Measurements from ENCODE around the gene PRR5L.

The PRR5L gene

GRCh38 chr11:36460220-36460619 is 164.1 kb downstream of the PRR5L start:
- Histone ChIP-seq H4K8ac (ENCODE audit: low read depth, low read length) (no peak overlapping the region), H3K79me1 (ENCODE audit: low read depth, low read length) (no peaks in the 10 kb centered on the region), H3K14ac (ENCODE audit: low read length) (no peak overlapping the region), H3K9ac (ENCODE audit: low read depth, low read length, poor library complexity) (no peak overlapping the region), H3K36me3 (replicated peaks in 1 of 2; ENCODE audit: control insufficient read depth in 2 of 2, insufficient read depth in 2 of 2, low read length in 2 of 2) (peaks cover 7 to 85% of the 10 kb centered on the region in 2 donors), H3K4ac (ENCODE audit: low read length) (no peak overlapping the region), H3K27ac (replicated peaks; ENCODE audit: low read length) (no peak overlapping the region), H3K4me2 (ENCODE audit: insufficient read depth, low read length, poor library complexity, severe bottlenecking) (no peak overlapping the region), H3K18ac (ENCODE audit: low read length) (no peak overlapping the region), H3K4me3 (ENCODE audit: low read length in 2 of 2) (no peak overlapping the region), H2AFZ (ENCODE audit: low read length) (no peak overlapping the region), H2BK5ac (ENCODE audit: low read length) (no peak overlapping the region), H2AK5ac (ENCODE audit: low read depth, low read length) (no peak overlapping the region), H3K9me3 (replicated peaks in 1 of 2; ENCODE audit: control insufficient read depth in 2 of 2, insufficient read depth in 1 of 2, low read depth in 1 of 2, low read length in 2 of 2) (no peaks in the 10 kb centered on the region), H2BK120ac (ENCODE audit: low read depth, low read length) (no peak overlapping the region), H2BK12ac (ENCODE audit: low read length) (no peak overlapping the region), H2BK15ac (ENCODE audit: low read length) (peak overlapping the region; percentile 12), H3K4me1 (ENCODE audit: control insufficient read depth in 2 of 2, insufficient read depth in 1 of 2, low read depth in 1 of 2, low read length in 2 of 2) (peaks cover 13 to 21% of the 10 kb centered on the region in 2 donors), H3K27me3 (ENCODE audit: control insufficient read depth in 3 of 3, insufficient read depth in 3 of 3, low read depth in 1 of 3, low read length in 3 of 3) (no peaks in the 10 kb centered on the region), H4K91ac (ENCODE audit: low read depth, low read length, poor library complexity) (peak overlapping the region; percentile 11), H3K23ac (ENCODE audit: low read depth, low read length, poor library complexity) (no peak overlapping the region)
- DNase-seq (ENCODE audit: low spot score): no peak
- WGBS, 2 donors (ENCODE audit: extremely low coverage in 2 of 2, insufficient read length in 2 of 2, insufficient replicate concordance in 1 of 2): no CpG with 5 or more reads among the region's 10 CpGs

- Histone ChIP-seq H2BK12ac (ENCODE audit: low read length) (peak overlapping the region; percentile 33), H2BK15ac (ENCODE audit: low read length) (no peak overlapping the region), H3K4me3 (ENCODE audit: low read length in 2 of 2) (no peak overlapping the region), H2BK120ac (ENCODE audit: low read depth, low read length) (no peak overlapping the region), H3K4me1 (ENCODE audit: control insufficient read depth in 2 of 2, insufficient read depth in 1 of 2, low read depth in 1 of 2, low read length in 2 of 2) (peaks cover 0 to 9% of the 10 kb centered on the region in 2 donors), H4K91ac (ENCODE audit: low read depth, low read length, poor library complexity) (peak overlapping the region; percentile 13), H3K9me3 (replicated peaks in 1 of 2; ENCODE audit: control insufficient read depth in 2 of 2, insufficient read depth in 1 of 2, low read depth in 1 of 2, low read length in 2 of 2) (no peaks in the 10 kb centered on the region), H3K9ac (ENCODE audit: low read depth, low read length, poor library complexity) (no peak overlapping the region), H2BK5ac (ENCODE audit: low read length) (no peak overlapping the region), H2AFZ (ENCODE audit: low read length) (no peak overlapping the region), H3K4me2 (ENCODE audit: insufficient read depth, low read length, poor library complexity, severe bottlenecking) (no peak overlapping the region), H3K27me3 (ENCODE audit: control insufficient read depth in 3 of 3, insufficient read depth in 3 of 3, low read depth in 1 of 3, low read length in 3 of 3) (no peaks in the 10 kb centered on the region), H4K8ac (ENCODE audit: low read depth, low read length) (no peak overlapping the region), H3K14ac (ENCODE audit: low read length) (peak overlapping the region; percentile 28), H3K4ac (ENCODE audit: low read length) (no peak overlapping the region), H3K36me3 (replicated peaks in 1 of 2; ENCODE audit: control insufficient read depth in 2 of 2, insufficient read depth in 2 of 2, low read length in 2 of 2) (peaks cover 7 to 91% of the 10 kb centered on the region in 2 donors), H3K79me1 (ENCODE audit: low read depth, low read length) (no peaks in the 10 kb centered on the region), H3K23ac (ENCODE audit: low read depth, low read length, poor library complexity) (peak overlapping the region; percentile 77), H3K18ac (ENCODE audit: low read length) (peak overlapping the region; percentile 72), H2AK5ac (ENCODE audit: low read depth, low read length) (peak overlapping the region; percentile 58), H3K27ac (replicated peaks; ENCODE audit: low read length) (no peak overlapping the region)
- DNase-seq (ENCODE audit: low spot score): no peak
- no CpG with 5 or more reads among the region's 15 CpGs for WGBS, 2 donors (ENCODE audit: extremely low coverage in 2 of 2, insufficient read length in 2 of 2, insufficient replicate concordance in 1 of 2)
Observed at GRCh38 chr11:36462321-36462720, 166.2 kb downstream of the PRR5L start.

- Histone ChIP-seq H3K27me3 (ENCODE audit: control insufficient read depth in 3 of 3, insufficient read depth in 3 of 3, low read depth in 1 of 3, low read length in 3 of 3) (no peaks in the 10 kb centered on the region), H2BK120ac (ENCODE audit: low read depth, low read length) (no peak overlapping the region), H2AK5ac (ENCODE audit: low read depth, low read length) (no peak overlapping the region), H3K79me1 (ENCODE audit: low read depth, low read length) (no peaks in the 10 kb centered on the region), H3K4me1 (ENCODE audit: control insufficient read depth in 2 of 2, insufficient read depth in 1 of 2, low read depth in 1 of 2, low read length in 2 of 2) (peaks cover 0 to 8% of the 10 kb centered on the region in 2 donors), H3K9ac (ENCODE audit: low read depth, low read length, poor library complexity) (no peak overlapping the region), H3K18ac (ENCODE audit: low read length) (no peak overlapping the region), H2BK15ac (ENCODE audit: low read length) (no peak overlapping the region), H3K36me3 (replicated peaks in 1 of 2; ENCODE audit: control insufficient read depth in 2 of 2, insufficient read depth in 2 of 2, low read length in 2 of 2) (peaks cover 4 to 82% of the 10 kb centered on the region in 2 donors), H2BK12ac (ENCODE audit: low read length) (no peak overlapping the region), H4K8ac (ENCODE audit: low read depth, low read length) (no peak overlapping the region), H2BK5ac (ENCODE audit: low read length) (no peak overlapping the region), H3K23ac (ENCODE audit: low read depth, low read length, poor library complexity) (no peak overlapping the region), H3K14ac (ENCODE audit: low read length) (no peak overlapping the region), H4K91ac (ENCODE audit: low read depth, low read length, poor library complexity) (no peak overlapping the region), H3K4me3 (ENCODE audit: low read length in 2 of 2) (no peak overlapping the region), H2AFZ (ENCODE audit: low read length) (no peak overlapping the region), H3K27ac (replicated peaks; ENCODE audit: low read length) (no peak overlapping the region), H3K9me3 (replicated peaks in 1 of 2; ENCODE audit: control insufficient read depth in 2 of 2, insufficient read depth in 1 of 2, low read depth in 1 of 2, low read length in 2 of 2) (no peaks in the 10 kb centered on the region), H3K4ac (ENCODE audit: low read length) (no peak overlapping the region), H3K4me2 (ENCODE audit: insufficient read depth, low read length, poor library complexity, severe bottlenecking) (no peak overlapping the region)
- no peak for DNase-seq (ENCODE audit: low spot score)
- no CpG with 5 or more reads among the region's 3 CpGs for WGBS, 2 donors (ENCODE audit: extremely low coverage in 2 of 2, insufficient read length in 2 of 2, insufficient replicate concordance in 1 of 2)
Observed at GRCh38 chr11:36463781-36464180, 167.7 kb downstream of the PRR5L start.

- Histone ChIP-seq H3K14ac (ENCODE audit: low read length) (no peak overlapping the region), H4K8ac (ENCODE audit: low read depth, low read length) (no peak overlapping the region), H2BK120ac (ENCODE audit: low read depth, low read length) (no peak overlapping the region), H3K4ac (ENCODE audit: low read length) (no peak overlapping the region), H3K4me3 (ENCODE audit: low read length in 2 of 2) (no peak overlapping the region), H3K9me3 (replicated peaks in 1 of 2; ENCODE audit: control insufficient read depth in 2 of 2, insufficient read depth in 1 of 2, low read depth in 1 of 2, low read length in 2 of 2) (no peaks in the 10 kb centered on the region), H3K4me2 (ENCODE audit: insufficient read depth, low read length, poor library complexity, severe bottlenecking) (no peak overlapping the region), H2AK5ac (ENCODE audit: low read depth, low read length) (no peak overlapping the region), H3K27ac (replicated peaks; ENCODE audit: low read length) (no peak overlapping the region), H3K4me1 (ENCODE audit: control insufficient read depth in 2 of 2, insufficient read depth in 1 of 2, low read depth in 1 of 2, low read length in 2 of 2) (peaks cover 0 to 4% of the 10 kb centered on the region in 2 donors), H3K79me1 (ENCODE audit: low read depth, low read length) (no peaks in the 10 kb centered on the region), H3K36me3 (replicated peaks in 1 of 2; ENCODE audit: control insufficient read depth in 2 of 2, insufficient read depth in 2 of 2, low read length in 2 of 2) (peaks cover 4 to 76% of the 10 kb centered on the region in 2 donors), H3K18ac (ENCODE audit: low read length) (no peak overlapping the region), H2BK5ac (ENCODE audit: low read length) (no peak overlapping the region), H2BK15ac (ENCODE audit: low read length) (no peak overlapping the region), H2BK12ac (ENCODE audit: low read length) (no peak overlapping the region), H2AFZ (ENCODE audit: low read length) (no peak overlapping the region), H3K23ac (ENCODE audit: low read depth, low read length, poor library complexity) (no peak overlapping the region), H3K27me3 (ENCODE audit: control insufficient read depth in 3 of 3, insufficient read depth in 3 of 3, low read depth in 1 of 3, low read length in 3 of 3) (no peaks in the 10 kb centered on the region), H3K9ac (ENCODE audit: low read depth, low read length, poor library complexity) (no peak overlapping the region), H4K91ac (ENCODE audit: low read depth, low read length, poor library complexity) (no peak overlapping the region)
- no CpG with 5 or more reads among the region's 3 CpGs for WGBS, 2 donors (ENCODE audit: extremely low coverage in 2 of 2, insufficient read length in 2 of 2, insufficient replicate concordance in 1 of 2)
- no peak for DNase-seq (ENCODE audit: low spot score)
Observed at GRCh38 chr11:36464720-36465119, 168.6 kb downstream of the PRR5L start.
